Trophoblast cell (in vitro differentiated cells and primary cell): ENCODE results near the gene OR6J1.
"Not testable (repeated sequence)": the region's sequence is repeated elsewhere in the genome, so short reads cannot be mapped to it uniquely, and the experiment has no call there.

ENCODE experiments used
- DNase-seq, 2 donors: peaks; one replicate each; pipeline ENCODE4 v3.0.0-alpha.2; 2016
- H2AFZ ChIP-seq: 2 replicates; pipeline ENCODE4 v1.6.1; 2013; ENCODE audit warnings: low read length, moderate library complexity, mild to moderate bottlenecking; ENCODE audit not compliant: insufficient read depth, poor library complexity
- H2AK5ac ChIP-seq: 2 replicates; pipeline ENCODE4 v1.6.1; 2013; ENCODE audit warnings: mild to moderate bottlenecking, low read length
- H2BK120ac ChIP-seq: 2 replicates; pipeline ENCODE4 v1.6.1; 2013; ENCODE audit warnings: low read length, mild to moderate bottlenecking, moderate library complexity; ENCODE audit not compliant: insufficient read depth, poor library complexity
- H2BK12ac ChIP-seq: 2 replicates; pipeline ENCODE4 v1.6.1; 2013; ENCODE audit warnings: mild to moderate bottlenecking, low read length, moderate library complexity
- H2BK5ac ChIP-seq: 2 replicates; pipeline ENCODE4 v1.6.1; 2013; ENCODE audit warnings: low read length, low read depth, moderate library complexity, mild to moderate bottlenecking; ENCODE audit not compliant: poor library complexity
- H3K14ac ChIP-seq: 2 replicates; pipeline ENCODE4 v1.6.1; 2013; ENCODE audit warnings: mild to moderate bottlenecking, low read length
- H3K18ac ChIP-seq: 2 replicates; pipeline ENCODE4 v1.6.1; 2013; ENCODE audit warnings: mild to moderate bottlenecking, low read length
- H3K23ac ChIP-seq: 2 replicates; pipeline ENCODE4 v1.6.1; 2013; ENCODE audit warnings: low read length
- H3K27ac ChIP-seq: 2 replicates; pipeline ENCODE4 v1.5.1; 2013; ENCODE audit warnings: low read depth, mild to moderate bottlenecking, inconsistent platforms, low read length, moderate library complexity
- H3K27me3 ChIP-seq: 2 replicates; pipeline ENCODE4 v1.6.1; 2013; ENCODE audit warnings: inconsistent platforms, mild to moderate bottlenecking, low read length, moderate library complexity; ENCODE audit not compliant: insufficient read depth
- H3K36me3 ChIP-seq, 2 experiments: 1 replicate in 1 of 2; 2 replicates in 1 of 2; pipeline ENCODE4 v1.6.1; 2013; ENCODE audit warnings: low read length in 2 of 2, mild to moderate bottlenecking in 2 of 2, moderate library complexity in 1 of 2; ENCODE audit not compliant: insufficient read depth in 2 of 2, control insufficient read depth in 1 of 2
- H3K4ac ChIP-seq: 2 replicates; pipeline ENCODE4 v1.6.1; 2013; ENCODE audit warnings: low read depth, mild to moderate bottlenecking, low read length, moderate library complexity
- H3K4me1 ChIP-seq, 2 experiments: 1 replicate in 1 of 2; 2 replicates in 1 of 2; pipeline ENCODE4 v1.6.1; 2013; ENCODE audit warnings: low read length in 2 of 2, mild to moderate bottlenecking in 2 of 2, moderate library complexity in 1 of 2; ENCODE audit not compliant: insufficient read depth in 2 of 2, control insufficient read depth in 1 of 2
- H3K4me2 ChIP-seq: 2 replicates; pipeline ENCODE4 v1.6.1; 2013; ENCODE audit warnings: inconsistent platforms, mild to moderate bottlenecking, low read length, moderate library complexity
- H3K4me3 ChIP-seq: 2 replicates; pipeline ENCODE4 v1.5.1; 2013; ENCODE audit warnings: mild to moderate bottlenecking, low read depth, low read length, inconsistent platforms
- H3K79me1 ChIP-seq: one replicate; pipeline ENCODE4 v1.6.1; 2013; ENCODE audit warnings: low read length
- H3K79me2 ChIP-seq: 2 replicates; pipeline ENCODE4 v1.6.1; 2013; ENCODE audit warnings: low read length, mild to moderate bottlenecking; ENCODE audit not compliant: control insufficient read depth, insufficient read depth, poor library complexity
- H3K9ac ChIP-seq: 2 replicates; pipeline ENCODE4 v1.6.1; 2013; ENCODE audit warnings: mild to moderate bottlenecking, low read length
- H3K9me3 ChIP-seq: 2 replicates; pipeline ENCODE4 v1.6.1; 2013; ENCODE audit warnings: low read depth, mild to moderate bottlenecking, control low read depth, inconsistent platforms, low read length; ENCODE audit not compliant: insufficient read depth
- H4K12ac ChIP-seq: 2 replicates; pipeline ENCODE4 v1.6.1; 2013; ENCODE audit warnings: low read depth, mild to moderate bottlenecking, low read length, moderate library complexity
- H4K8ac ChIP-seq: 2 replicates; pipeline ENCODE4 v1.6.1; 2013; ENCODE audit warnings: low read depth, mild to moderate bottlenecking, low read length, moderate library complexity
- H4K91ac ChIP-seq: one replicate; pipeline ENCODE4 v1.6.1; 2013; ENCODE audit warnings: low read depth, mild to moderate bottlenecking, low read length, moderate library complexity
- WGBS: extraction: QIAGEN DNeasy Blood & Tissue Kit; methylation state at CpG from one replicate; pipeline ENCODE4 v1.1.7; 2013; ENCODE audit warnings: missing lambda C conversion rate; ENCODE audit not compliant: insufficient read length, insufficient coverage; ENCODE audit errors: extremely low coverage; 5-methylcytosine and 5-hydroxymethylcytosine counted together

The OR6J1 gene

DNA sequence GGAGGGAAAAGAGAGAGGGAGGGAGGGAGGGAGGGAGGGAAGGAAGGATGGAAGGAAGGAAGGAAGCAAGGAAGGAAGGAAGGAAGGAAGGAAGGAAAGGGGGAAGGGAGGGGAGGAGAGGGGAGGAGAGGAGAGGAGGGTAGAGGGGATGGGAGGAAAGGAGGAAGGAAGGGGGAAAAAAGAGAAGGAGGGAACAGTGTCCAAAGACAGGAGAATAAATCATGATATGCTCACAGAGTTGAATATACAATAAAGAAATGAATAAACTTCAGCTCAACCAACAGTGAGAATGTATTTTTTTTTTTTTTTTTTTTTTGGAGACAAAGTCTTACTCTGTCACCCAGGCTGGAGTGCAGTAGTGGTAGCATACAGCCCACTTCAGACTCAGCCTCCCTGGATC is 4.0 kb downstream of the OR6J1 start:
- Histone ChIP-seq H2BK120ac (no peak overlapping the region), H2AFZ (no peak overlapping the region), H3K18ac (no peak overlapping the region), H3K4me1 (no peaks in the 10 kb centered on the region), H3K79me2 (no peaks in the 10 kb centered on the region), H2AK5ac (no peak overlapping the region), H3K79me1 (no peaks in the 10 kb centered on the region), H4K91ac (no peak overlapping the region), H4K12ac (no peak overlapping the region), H3K36me3 (no peaks in the 10 kb centered on the region), H3K23ac (no peak overlapping the region), H3K4me2 (no peak overlapping the region), H3K27ac (no peak overlapping the region), H4K8ac (no peak overlapping the region), H2BK12ac (no peak overlapping the region), H2BK5ac (no peak overlapping the region), H3K4ac (no peak overlapping the region), H3K9me3 (no peaks in the 10 kb centered on the region), H3K4me3 (no peak overlapping the region), H3K14ac (no peak overlapping the region), H3K9ac (no peak overlapping the region), H3K27me3 (no peaks in the 10 kb centered on the region)
- no peak for DNase-seq

GRCh38 chr14:22635980-22636379 is 8.2 kb downstream of the OR6J1 start:
- not testable (repeated sequence) for DNase-seq, H3K79me1 ChIP-seq, H3K27ac ChIP-seq, H3K4me3 ChIP-seq, H2AK5ac ChIP-seq, H2BK12ac ChIP-seq, H4K12ac ChIP-seq, H3K4me1 ChIP-seq, H3K27me3 ChIP-seq, H3K9ac ChIP-seq, H4K8ac ChIP-seq, H2BK5ac ChIP-seq, H3K79me2 ChIP-seq, H2AFZ ChIP-seq, H2BK120ac ChIP-seq, H3K9me3 ChIP-seq, H3K36me3 ChIP-seq, H3K4me2 ChIP-seq, H3K23ac ChIP-seq, H4K91ac ChIP-seq, H3K18ac ChIP-seq, H3K4ac ChIP-seq, H3K14ac ChIP-seq
- no CpG with 5 or more reads among the region's 1 CpG for WGBS

GRCh38 chr14:22634233-22634900 is 9.8 kb downstream of the OR6J1 start:
- Histone ChIP-seq H3K27me3 (no peaks in the 10 kb centered on the region), H3K23ac (no peak overlapping the region), H3K9ac (no peak overlapping the region), H3K4me1 (no peaks in the 10 kb centered on the region), H2AK5ac (no peak overlapping the region), H3K79me1 (no peaks in the 10 kb centered on the region), H3K4me3 (no peak overlapping the region), H3K14ac (no peak overlapping the region), H4K8ac (no peak overlapping the region), H3K9me3 (peaks cover 10% of the 10 kb centered on the region), H3K18ac (no peak overlapping the region), H2BK120ac (no peak overlapping the region), H2AFZ (no peak overlapping the region), H2BK12ac (no peak overlapping the region), H3K4ac (no peak overlapping the region), H2BK5ac (no peak overlapping the region), H3K27ac (no peak overlapping the region), H3K4me2 (no peak overlapping the region), H3K36me3 (no peaks in the 10 kb centered on the region), H4K91ac (no peak overlapping the region), H4K12ac (no peak overlapping the region), H3K79me2 (no peaks in the 10 kb centered on the region)
- WGBS: no CpG with 5 or more reads among the region's 8 CpGs
- no peak for DNase-seq

GRCh38 chr14:22630486-22630885 is 13.7 kb downstream of the OR6J1 start:
- no peak overlapping the region for H3K23ac ChIP-seq
- no CpG with 5 or more reads among the region's 2 CpGs for WGBS
- no peak overlapping the region for H3K18ac ChIP-seq
- H2AK5ac ChIP-seq: no peak overlapping the region
- H3K4ac ChIP-seq: no peak overlapping the region
- no peak overlapping the region for H2BK5ac ChIP-seq
- no peak overlapping the region for H3K4me2 ChIP-seq
- peaks cover 10% of the 10 kb centered on the region for H3K9me3 ChIP-seq
- H3K79me1 ChIP-seq: no peaks in the 10 kb centered on the region
- no peak overlapping the region for H3K27ac ChIP-seq
- no peaks in the 10 kb centered on the region for H3K27me3 ChIP-seq
- H4K12ac ChIP-seq: no peak overlapping the region
- DNase-seq: no peak
- H3K4me1 ChIP-seq: no peaks in the 10 kb centered on the region
- H3K36me3 ChIP-seq: no peaks in the 10 kb centered on the region
- no peak overlapping the region for H3K9ac ChIP-seq
- H2BK12ac ChIP-seq: no peak overlapping the region
- no peaks in the 10 kb centered on the region for H3K79me2 ChIP-seq
- H2BK120ac ChIP-seq: no peak overlapping the region
- H3K14ac ChIP-seq: no peak overlapping the region
- no peak overlapping the region for H2AFZ ChIP-seq
- no peak overlapping the region for H4K91ac ChIP-seq
- no peak overlapping the region for H3K4me3 ChIP-seq
- H4K8ac ChIP-seq: no peak overlapping the region
